PC-3 (cell line): ENCODE results near the gene PRKCQ. TPM values are rescaled to one million over a fixed set of nuclear protein-coding genes. Genes with fewer than 3 reads are reported as not detected.

ENCODE experiments used
- ATAC-seq: fragments of 200-7000 bp; cut with Tn5 transposase; 2 replicates; pipeline ENCODE4 v1.9.1; 2020; ENCODE audit warnings: mild to moderate bottlenecking, moderate library complexity
- BruUV-seq: library from RNA; stranded (reverse); fragments of 400-500 nt; replicated peaks from 2 replicates; lab custom pipeline; 2021; lab: Mats Ljungman, UMichigan
- CTCF ChIA-PET: fragments of 300-600 bp; sonication (Branson Sonifier 250); formaldehyde crosslinking; loops from one replicate; lab custom pipeline; 2022; ENCODE audit warnings: antibody characterized with exemption; lab: Charles Lee
- POLR2A ChIA-PET: fragments of 300-600 bp; sonication (Branson Sonifier 250); formaldehyde crosslinking; loops from one replicate; lab custom pipeline; 2022; ENCODE audit warnings: antibody characterized with exemption; ENCODE audit not compliant: unreplicated experiment; lab: Charles Lee
- DNase-seq: peaks from one replicate; pipeline ENCODE4 v3.0.0-alpha.2; 2015
- H2AFZ ChIP-seq: fragments of 300-600 bp; sonication (generic); 2 replicates; pipeline ENCODE4 v1.6.0; 2016; ENCODE audit warnings: antibody characterized with exemption, low read length
- H3F3A ChIP-seq: fragments of 300-600 bp; sonication (generic); one replicate; pipeline ENCODE4 v1.6.0; 2017; ENCODE audit warnings: antibody characterized with exemption, low read length, control low read depth, mild to moderate bottlenecking; ENCODE audit not compliant: unreplicated experiment
- H3K27ac ChIP-seq: fragments of 300-600 bp; sonication (generic); 2 replicates; pipeline ENCODE4 v1.5.1; 2016; ENCODE audit warnings: mild to moderate bottlenecking, low read length
- H3K27me3 ChIP-seq: fragments of 300-600 bp; sonication (generic); 2 replicates; pipeline ENCODE4 v1.6.1; 2016; ENCODE audit warnings: low read length, mixed read lengths
- H3K36me3 ChIP-seq: fragments of 300-600 bp; sonication (generic); 2 replicates; pipeline ENCODE4 v1.6.1; 2016; ENCODE audit warnings: low read depth, mixed run types, low read length, mixed read lengths
- H3K4me1 ChIP-seq: fragments of 300-600 bp; sonication (generic); 2 replicates; pipeline ENCODE4 v1.5.1; 2016; ENCODE audit warnings: low read length; ENCODE audit not compliant: insufficient read depth
- H3K4me2 ChIP-seq: fragments of 300-600 bp; sonication (generic); 2 replicates; pipeline ENCODE4 v1.6.0; 2016; ENCODE audit warnings: low read length
- H3K4me3 ChIP-seq: fragments of 300-600 bp; sonication (generic); 2 replicates; pipeline ENCODE4 v1.5.1; 2016; ENCODE audit warnings: mild to moderate bottlenecking, low read length, mixed read lengths
- H3K79me2 ChIP-seq: fragments of 300-600 bp; sonication (generic); 2 replicates; pipeline ENCODE4 v1.6.1; 2017; ENCODE audit warnings: low read length, mixed read lengths
- H3K9ac ChIP-seq: fragments of 300-600 bp; sonication (generic); 2 replicates; pipeline ENCODE4 v1.6.0; 2016; ENCODE audit warnings: mild to moderate bottlenecking, low read length
- H3K9me2 ChIP-seq: fragments of 300-600 bp; sonication (generic); replicated peaks from 2 replicates; pipeline ENCODE4 v1.6.1; 2016; ENCODE audit warnings: mixed run types, low read length, mixed read lengths
- H3K9me3 ChIP-seq: fragments of 300-600 bp; sonication (generic); 2 replicates; pipeline ENCODE4 v1.6.1; 2016; ENCODE audit warnings: low read length, mixed read lengths
- H4K20me1 ChIP-seq: fragments of 300-600 bp; sonication (generic); 2 replicates; pipeline ENCODE4 v1.6.1; 2016; ENCODE audit warnings: low read length, mixed read lengths
- EZH2 ChIP-seq: fragments of 300-600 bp; sonication (generic); IDR thresholded peaks from one replicate; pipeline ENCODE4 v1.6.1; 2017; ENCODE audit warnings: antibody characterized with exemption, mild to moderate bottlenecking, low read length; ENCODE audit not compliant: unreplicated experiment
- EZH2phosphoT487 ChIP-seq: fragments of 300-600 bp; sonication (generic); IDR thresholded peaks from 2 replicates; pipeline ENCODE4 v1.6.1; 2018; ENCODE audit warnings: mild to moderate bottlenecking, antibody characterized with exemption, low read length, borderline replicate concordance
- intact Hi-C: fragments of 100-400 bp; cut with micrococcal nuclease; formaldehyde crosslinking; loops from 2 replicates; pipeline ENCODE4 v1.9.0; 2023
- total RNA-seq: library from RNA; depleted of rRNA; stranded (reverse); fragments of >200 nt; gene quantifications from 2 replicates; pipeline ENCODE4 v1.2.3, GENCODE V29; 2014
- TF ChIP-seq, protein P1 (sequence below): fragments of 300-600 bp; sonication (generic); conservative IDR thresholded peaks from 2 replicates; pipeline ENCODE4 v1.5.1; 2017; ENCODE audit warnings: antibody characterized with exemption, low read depth, mild to moderate bottlenecking, low read length

The PRKCQ gene
- total RNA-seq, 1 experiment from 2014 or later = not detected

DNA sequence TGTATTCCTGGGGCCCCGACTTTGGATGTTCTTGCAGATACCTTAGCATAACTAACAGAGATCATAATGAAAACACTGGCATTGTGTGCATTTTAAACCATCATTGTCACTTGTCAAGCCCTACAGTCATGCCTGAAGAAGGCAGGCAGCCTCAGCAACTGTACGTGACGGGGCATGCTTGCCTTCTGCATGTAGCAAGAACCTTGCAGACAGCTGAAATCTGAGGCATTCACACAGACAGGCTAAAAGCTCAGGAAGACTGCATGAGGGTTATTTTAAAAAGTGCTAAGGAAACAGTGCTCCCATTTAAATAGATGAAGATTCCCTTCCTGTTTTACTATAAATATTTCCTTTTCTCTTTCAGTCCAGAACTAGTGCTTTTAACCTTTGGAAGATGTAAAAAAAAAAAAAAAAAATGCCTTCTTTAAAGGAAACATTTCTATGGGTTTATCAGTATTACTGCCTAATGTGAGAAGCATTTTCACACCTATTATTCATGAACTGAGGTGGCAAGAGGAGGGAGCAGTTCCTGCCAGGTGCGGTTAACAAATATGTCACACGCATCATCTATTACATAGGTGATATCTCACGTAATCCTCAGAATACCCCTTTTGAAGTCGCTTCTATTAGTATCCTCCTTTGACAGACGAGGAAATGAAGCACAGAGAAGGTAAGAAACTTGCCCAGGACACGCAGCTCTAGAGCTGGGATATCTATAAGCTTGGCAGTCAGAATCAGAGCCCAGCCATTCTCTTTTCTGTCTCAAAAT, 88.1 kb downstream of the PRKCQ start:
- H3K79me2 ChIP-seq = no peaks in the 10 kb centered on the region
- no peaks in the 10 kb centered on the region for H3K4me1 ChIP-seq
- DNase-seq (no peak), ATAC-seq (no peak)
- intact Hi-C loops = no loop called here
- no peaks in the 10 kb centered on the region for H4K20me1 ChIP-seq
- H3K4me2 ChIP-seq = no peak overlapping the region
- peaks cover 75% of the 10 kb centered on the region for H3K27me3 ChIP-seq
- BruUV-seq = no TSS peak
- ChIA-PET POLR2A (no interaction called here), CTCF (no interaction called here)
- H3K4me3 ChIP-seq = no peak overlapping the region
- H3F3A ChIP-seq = no peaks in the 10 kb centered on the region
- H2AFZ ChIP-seq = no peak overlapping the region
- TF ChIP-seq EZH2phosphoT487 = no peak
- TF ChIP-seq EZH2 = no peak
- TF ChIP-seq, protein P1, sequence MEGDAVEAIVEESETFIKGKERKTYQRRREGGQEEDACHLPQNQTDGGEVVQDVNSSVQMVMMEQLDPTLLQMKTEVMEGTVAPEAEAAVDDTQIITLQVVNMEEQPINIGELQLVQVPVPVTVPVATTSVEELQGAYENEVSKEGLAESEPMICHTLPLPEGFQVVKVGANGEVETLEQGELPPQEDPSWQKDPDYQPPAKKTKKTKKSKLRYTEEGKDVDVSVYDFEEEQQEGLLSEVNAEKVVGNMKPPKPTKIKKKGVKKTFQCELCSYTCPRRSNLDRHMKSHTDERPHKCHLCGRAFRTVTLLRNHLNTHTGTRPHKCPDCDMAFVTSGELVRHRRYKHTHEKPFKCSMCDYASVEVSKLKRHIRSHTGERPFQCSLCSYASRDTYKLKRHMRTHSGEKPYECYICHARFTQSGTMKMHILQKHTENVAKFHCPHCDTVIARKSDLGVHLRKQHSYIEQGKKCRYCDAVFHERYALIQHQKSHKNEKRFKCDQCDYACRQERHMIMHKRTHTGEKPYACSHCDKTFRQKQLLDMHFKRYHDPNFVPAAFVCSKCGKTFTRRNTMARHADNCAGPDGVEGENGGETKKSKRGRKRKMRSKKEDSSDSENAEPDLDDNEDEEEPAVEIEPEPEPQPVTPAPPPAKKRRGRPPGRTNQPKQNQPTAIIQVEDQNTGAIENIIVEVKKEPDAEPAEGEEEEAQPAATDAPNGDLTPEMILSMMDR = no peak
- no peaks in the 10 kb centered on the region for H3K9me3 ChIP-seq
- H3K27ac ChIP-seq = no peak overlapping the region
- no peak overlapping the region for H3K9ac ChIP-seq
- H3K9me2 ChIP-seq = no peaks in the 10 kb centered on the region
- no peaks in the 10 kb centered on the region for H3K36me3 ChIP-seq

DNA sequence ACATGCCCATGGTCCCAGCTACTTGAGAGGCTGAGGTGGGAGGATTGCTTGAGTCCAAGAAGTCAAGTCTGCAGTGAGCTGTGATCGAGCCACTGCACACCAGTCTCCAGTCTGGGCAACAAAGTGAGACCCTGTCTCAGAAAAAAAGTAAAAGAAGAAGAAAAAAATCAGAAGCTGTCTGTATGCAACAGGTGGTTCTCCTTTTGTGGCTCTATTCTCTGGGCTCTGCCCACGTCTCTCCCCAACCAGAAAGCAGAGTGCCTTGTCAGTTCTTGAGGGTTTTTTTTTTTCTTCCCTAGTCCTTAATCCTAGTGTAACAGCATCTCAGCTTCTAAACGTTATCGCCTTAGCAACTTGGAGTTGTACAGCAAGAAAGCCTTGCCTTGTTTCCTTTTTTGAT, 89.5 kb downstream of the PRKCQ start:
- no peak overlapping the region for H3K4me3 ChIP-seq
- no peak overlapping the region for H3K9ac ChIP-seq
- no peak for TF ChIP-seq EZH2
- TF ChIP-seq, protein P1 = no peak
- no peaks in the 10 kb centered on the region for H3K36me3 ChIP-seq
- no peak for DNase-seq
- ChIA-PET CTCF (no interaction called here), POLR2A (no interaction called here)
- H3K27me3 ChIP-seq = peaks cover 84% of the 10 kb centered on the region
- H3K4me1 ChIP-seq = no peaks in the 10 kb centered on the region
- ATAC-seq = no peak
- no peak overlapping the region for H3K27ac ChIP-seq
- H3K9me3 ChIP-seq = no peaks in the 10 kb centered on the region
- no peaks in the 10 kb centered on the region for H4K20me1 ChIP-seq
- H2AFZ ChIP-seq = no peak overlapping the region
- H3K4me2 ChIP-seq = no peak overlapping the region
- no TSS peak for BruUV-seq
- no peaks in the 10 kb centered on the region for H3K9me2 ChIP-seq
- intact Hi-C loops = no loop called here
- H3K79me2 ChIP-seq = no peaks in the 10 kb centered on the region
- H3F3A ChIP-seq = no peaks in the 10 kb centered on the region

DNA sequence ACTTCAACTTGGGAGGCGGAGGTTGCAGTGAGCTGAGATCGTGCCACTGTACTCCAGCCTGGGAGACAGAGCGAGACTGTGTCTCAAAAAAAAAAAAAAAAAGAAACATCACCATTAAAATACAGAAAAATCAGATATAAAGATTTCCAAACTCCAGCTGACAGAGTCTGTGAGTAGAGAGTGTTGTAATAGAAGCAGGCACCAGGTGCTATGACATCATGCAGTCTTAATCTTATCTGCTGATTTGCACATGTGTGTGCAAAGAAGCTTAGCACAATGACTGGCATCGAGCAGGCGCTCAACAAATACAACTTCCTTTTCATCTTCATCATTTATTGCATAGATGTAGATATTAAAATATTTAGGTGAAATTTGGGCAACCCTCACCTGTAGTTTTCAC, 92.2 kb downstream of the PRKCQ start:
- intact Hi-C loops = no loop called here
- CTCF ChIA-PET = no interaction called here
- Histone ChIP-seq H4K20me1 (no peaks in the 10 kb centered on the region), H3K9ac (no peak overlapping the region), H3K4me3 (no peak overlapping the region), H3K9me3 (no peaks in the 10 kb centered on the region), H3K27me3 (peaks cover 80% of the 10 kb centered on the region), H2AFZ (no peak overlapping the region), H3K79me2 (no peaks in the 10 kb centered on the region), H3K36me3 (no peaks in the 10 kb centered on the region), H3K9me2 (no peaks in the 10 kb centered on the region), H3F3A (no peaks in the 10 kb centered on the region), H3K4me1 (no peaks in the 10 kb centered on the region), H3K27ac (no peak overlapping the region), H3K4me2 (no peak overlapping the region)
- POLR2A ChIA-PET = no interaction called here
- TF ChIP-seq EZH2phosphoT487 (no peak), EZH2 (no peak)
- TF ChIP-seq, protein P1 = no peak
- ATAC-seq = no peak
- no peak for DNase-seq
- BruUV-seq = no TSS peak
